Natural killer cell (primary cell): ENCODE data around the gene NOL4L. TPM values are rescaled to one million over a fixed set of nuclear protein-coding genes. Genes with fewer than 3 reads are reported as not detected.

Experiments used
- ATAC-seq, 3 donors: fragments of 150-1000 bp in 2 of 3; fragments of 200-7000 bp in 1 of 3; cut with Tn5 transposase; 1 replicate in 1 of 3; 2 replicates in 2 of 3; pipeline ENCODE4 v1.10.0; 2021; ENCODE audit warnings: mild to moderate bottlenecking in 2 of 3, moderate library complexity in 2 of 3
- DNase-seq, 2 donors: peaks; one replicate each; pipeline versions ENCODE4 v3.0.0 to v3.0.0-alpha.2; 2013 to 2021; ENCODE audit warnings: mixed read lengths in 1 of 2
- H3K27ac ChIP-seq: one replicate; pipeline ENCODE4 v1.5.1; 2013; ENCODE audit warnings: mild to moderate bottlenecking, low read length
- H3K27me3 ChIP-seq: one replicate; pipeline ENCODE4 v1.6.1; 2013; ENCODE audit warnings: low read length; ENCODE audit not compliant: control insufficient read depth, insufficient read depth
- H3K36me3 ChIP-seq: one replicate; pipeline ENCODE4 v1.6.1; 2013; ENCODE audit warnings: low read length; ENCODE audit not compliant: control insufficient read depth, insufficient read depth
- H3K4me1 ChIP-seq: one replicate; pipeline ENCODE4 v1.6.1; 2013; ENCODE audit warnings: low read length; ENCODE audit not compliant: control insufficient read depth, insufficient read depth
- H3K4me3 ChIP-seq: one replicate; pipeline ENCODE4 v1.5.1; 2013; ENCODE audit warnings: low read length
- H3K9me3 ChIP-seq: one replicate; pipeline ENCODE4 v1.6.1; 2013; ENCODE audit warnings: low read length; ENCODE audit not compliant: control insufficient read depth, insufficient read depth
- H3K27ac Mint-ChIP-seq, 2 donors: one replicate each; pipeline ENCODE4 v1.8.0; 2022; ENCODE audit warnings: mild to moderate bottlenecking in 2 of 2, mixed read lengths in 2 of 2, moderate library complexity in 1 of 2
- H3K27me3 Mint-ChIP-seq, 2 donors: one replicate each; pipeline ENCODE4 v1.8.0; 2022; ENCODE audit warnings: low read depth in 2 of 2, mixed read lengths in 2 of 2
- H3K36me3 Mint-ChIP-seq: one replicate; pipeline ENCODE4 v1.8.0; 2022; ENCODE audit warnings: mixed read lengths
- H3K4me1 Mint-ChIP-seq, 2 donors: one replicate each; pipeline ENCODE4 v1.8.0; 2022; ENCODE audit warnings: mixed read lengths in 2 of 2
- H3K4me3 Mint-ChIP-seq: one replicate; pipeline ENCODE4 v1.8.0; 2022; ENCODE audit warnings: mild to moderate bottlenecking, moderate library complexity, mixed read lengths
- H3K9me3 Mint-ChIP-seq, 2 donors: one replicate each; pipeline ENCODE4 v1.8.0; 2022; ENCODE audit warnings: mixed read lengths in 2 of 2
- CTCF ChIP-seq: fragments of 200-600 bp; IDR thresholded peaks from one replicate; pipeline ENCODE4 v1.8.0; 2022; ENCODE audit warnings: antibody characterized with exemption
- WGBS: methylation state at CpG from one replicate; pipeline ENCODE4 v1.1.7; 2013; ENCODE audit warnings: missing lambda C conversion rate; ENCODE audit not compliant: insufficient coverage; 5-methylcytosine and 5-hydroxymethylcytosine counted together
- intact Hi-C: fragments of 100-400 bp; cut with micrococcal nuclease; formaldehyde crosslinking; loops from one replicate; pipeline ENCODE4 v1.14.2; 2022
- total RNA-seq, 4 donors: library from RNA; stranded (reverse); fragments of 120-200 nt in 1 of 4; gene quantifications; one replicate each; pipeline versions ENCODE4 v1.2.3 to v1.2.4, GENCODE V29; 2013 to 2022

Gene NOL4L
- total RNA-seq, 3 donors from 2014 or later (not counting 1 experiment from before 2014, with no cell fraction given): 101 to 136 (median 114) TPM

GRCh38 chr20:32571566-32571965 is 13.6 kb downstream of the NOL4L start:
- peak overlapping the region in 1 of 2 donors; percentile 50 for H3K27ac Mint-ChIP-seq

GRCh38 chr20:32570401-32571190 is 14.5 kb downstream of the NOL4L start:
- Histone ChIP-seq H3K9me3 (no peaks in the 10 kb centered on the region), H3K27ac (peak overlapping the region; percentile 75), H3K4me1 (peaks cover 100% of the 10 kb centered on the region), H3K27me3 (no peaks in the 10 kb centered on the region), H3K36me3 (no peaks in the 10 kb centered on the region), H3K4me3 (no peak overlapping the region)
- 43% methylated on average over 10 of the region's 10 CpGs for WGBS
- DNase-seq (no peak), ATAC-seq (no peak)
- peak overlapping the region in 1 of 2 donors; percentile 83 for H3K27ac Mint-ChIP-seq
- H3K4me1 Mint-ChIP-seq: peaks cover 3 to 58% of the 10 kb centered on the region in 2 donors
- TF ChIP-seq CTCF: no peak
- peak overlapping the region; percentile 18 for H3K4me3 Mint-ChIP-seq
- intact Hi-C loops: no loop called here
- no peaks in the 10 kb centered on the region for H3K36me3 Mint-ChIP-seq
- H3K9me3 Mint-ChIP-seq: no peaks in the 10 kb centered on the region
- H3K27me3 Mint-ChIP-seq: no peaks in the 10 kb centered on the region

More at GRCh38 chr20:32571566-32571965, 13.6 kb downstream of the NOL4L start:
- H3K36me3 Mint-ChIP-seq: no peaks in the 10 kb centered on the region
- no peaks in the 10 kb centered on the region for H3K27me3 Mint-ChIP-seq
- H3K4me3 Mint-ChIP-seq: peak overlapping the region; percentile 43
- 60% methylated on average over 9 of the region's 9 CpGs for WGBS
- no peaks in the 10 kb centered on the region for H3K27me3 ChIP-seq
- H3K9me3 Mint-ChIP-seq: no peaks in the 10 kb centered on the region
- peaks cover under 1 to 54% of the 10 kb centered on the region in 2 donors for H3K4me1 Mint-ChIP-seq
- intact Hi-C loops: no loop called here
- no peak overlapping the region for H3K27ac ChIP-seq
- ATAC-seq: no peak
- H3K36me3 ChIP-seq: no peaks in the 10 kb centered on the region
- H3K4me3 ChIP-seq: no peak overlapping the region
- peaks cover 100% of the 10 kb centered on the region for H3K4me1 ChIP-seq
- no peak for TF ChIP-seq CTCF
- DNase-seq: no peak
- H3K9me3 ChIP-seq: no peaks in the 10 kb centered on the region

- peak overlapping the region; percentile 75 for H3K27ac ChIP-seq
Measured at GRCh38 chr20:32569380-32570305, 15.5 kb downstream of the NOL4L start.

More at GRCh38 chr20:32569380-32570305, 15.5 kb downstream of the NOL4L start:
- Histone ChIP-seq H3K27me3 (no peaks in the 10 kb centered on the region), H3K4me1 (peaks cover 100% of the 10 kb centered on the region), H3K9me3 (no peaks in the 10 kb centered on the region), H3K4me3 (no peak overlapping the region), H3K36me3 (no peaks in the 10 kb centered on the region)
- H3K27me3 Mint-ChIP-seq: no peaks in the 10 kb centered on the region
- peak; percentile 75 to 87 (median 86) for ATAC-seq
- WGBS: 69% methylated on average over 9 of the region's 9 CpGs
- peak; percentile 48 to 60 for DNase-seq
- no peak for TF ChIP-seq CTCF
- H3K36me3 Mint-ChIP-seq: no peaks in the 10 kb centered on the region
- peak overlapping the region; percentile 64 for H3K4me3 Mint-ChIP-seq
- H3K27ac Mint-ChIP-seq: peak overlapping the region in 1 of 2 donors; percentile 83
- no peaks in the 10 kb centered on the region for H3K9me3 Mint-ChIP-seq
- intact Hi-C loops: loop anchor here (2.0 kb wide), 1 partner anchor 15 kb away; the partner anchor contains the start of gene NOL4L
- peaks cover 12 to 61% of the 10 kb centered on the region in 2 donors for H3K4me1 Mint-ChIP-seq
